ENCODE results near the gene AOC3.

Gene AOC3

GRCh38 chr17:42821176-42821575 is 29.8 kb upstream of the AOC3 start:
- no peaks in the 10 kb centered on the region for H3K27me3 ChIP-seq (ENCODE audit: control insufficient read depth in 1 of 2, insufficient read depth in 2 of 2, low read length in 2 of 2)
- H3K4me3 ChIP-seq (ENCODE audit: low read depth in 1 of 2, low read length in 2 of 2) = no peak overlapping the region
- no peak overlapping the region for H3K9ac ChIP-seq (ENCODE audit: low read depth in 1 of 2, low read length in 2 of 2)
- H3K9me3 ChIP-seq (ENCODE audit: control insufficient read depth in 1 of 2, low read length in 2 of 2) = no peaks in the 10 kb centered on the region
- H3K36me3 ChIP-seq (ENCODE audit: control insufficient read depth in 1 of 2, insufficient read depth in 2 of 2, low read length in 2 of 2) = peaks cover 28 to 54% of the 10 kb centered on the region in 2 donors
- H3K27ac ChIP-seq (ENCODE audit: low read depth, low read length) = no peak overlapping the region
- H3K4me1 ChIP-seq (ENCODE audit: control insufficient read depth in 1 of 2, insufficient read depth in 2 of 2, low read length in 2 of 2) = peaks cover 4 to 11% of the 10 kb centered on the region in 2 donors

GRCh38 chr17:42827472-42827871 is 23.5 kb upstream of the AOC3 start:
- Histone ChIP-seq H3K27ac (ENCODE audit: low read depth, low read length) (no peak overlapping the region), H3K4me3 (ENCODE audit: low read depth in 1 of 2, low read length in 2 of 2) (no peak overlapping the region), H3K9me3 (ENCODE audit: control insufficient read depth in 1 of 2, low read length in 2 of 2) (no peaks in the 10 kb centered on the region), H3K27me3 (ENCODE audit: control insufficient read depth in 1 of 2, insufficient read depth in 2 of 2, low read length in 2 of 2) (no peaks in the 10 kb centered on the region), H3K9ac (ENCODE audit: low read depth in 1 of 2, low read length in 2 of 2) (no peak overlapping the region), H3K4me1 (ENCODE audit: control insufficient read depth in 1 of 2, insufficient read depth in 2 of 2, low read length in 2 of 2) (peaks cover 9 to 15% of the 10 kb centered on the region in 2 donors), H3K36me3 (ENCODE audit: control insufficient read depth in 1 of 2, insufficient read depth in 2 of 2, low read length in 2 of 2) (no peaks in the 10 kb centered on the region)

GRCh38 chr17:42830971-42831370 is 20.0 kb upstream of the AOC3 start:
- H3K36me3 ChIP-seq (ENCODE audit: control insufficient read depth in 1 of 2, insufficient read depth in 2 of 2, low read length in 2 of 2) = peaks cover 0 to 8% of the 10 kb centered on the region in 2 donors

GRCh38 chr17:42832213-42832933 is 18.6 kb upstream of the AOC3 start:
- peak overlapping the region; percentile 53 for H3K27ac ChIP-seq (ENCODE audit: low read depth, low read length)
- peak overlapping the region; percentile 84 to 88 for H3K9ac ChIP-seq (ENCODE audit: low read depth in 1 of 2, low read length in 2 of 2)
- H3K36me3 ChIP-seq (ENCODE audit: control insufficient read depth in 1 of 2, insufficient read depth in 2 of 2, low read length in 2 of 2) = peaks cover 0 to 18% of the 10 kb centered on the region in 2 donors
- peaks cover 18 to 20% of the 10 kb centered on the region in 2 donors for H3K4me1 ChIP-seq (ENCODE audit: control insufficient read depth in 1 of 2, insufficient read depth in 2 of 2, low read length in 2 of 2)
- no peaks in the 10 kb centered on the region for H3K27me3 ChIP-seq (ENCODE audit: control insufficient read depth in 1 of 2, insufficient read depth in 2 of 2, low read length in 2 of 2)
- H3K4me3 ChIP-seq (ENCODE audit: low read depth in 1 of 2, low read length in 2 of 2) = peak overlapping the region; percentile 96 to 97
- no peaks in the 10 kb centered on the region for H3K9me3 ChIP-seq (ENCODE audit: control insufficient read depth in 1 of 2, low read length in 2 of 2)

More at GRCh38 chr17:42830971-42831370, 20.0 kb upstream of the AOC3 start:
- Histone ChIP-seq H3K27me3 (ENCODE audit: control insufficient read depth in 1 of 2, insufficient read depth in 2 of 2, low read length in 2 of 2) (no peaks in the 10 kb centered on the region), H3K9ac (ENCODE audit: low read depth in 1 of 2, low read length in 2 of 2) (no peak overlapping the region), H3K4me3 (ENCODE audit: low read depth in 1 of 2, low read length in 2 of 2) (no peak overlapping the region), H3K9me3 (ENCODE audit: control insufficient read depth in 1 of 2, low read length in 2 of 2) (no peaks in the 10 kb centered on the region), H3K4me1 (ENCODE audit: control insufficient read depth in 1 of 2, insufficient read depth in 2 of 2, low read length in 2 of 2) (peaks cover 18 to 20% of the 10 kb centered on the region in 2 donors), H3K27ac (ENCODE audit: low read depth, low read length) (no peak overlapping the region)

- peak within 1 kb of the TSS; percentile 96 to 97 for H3K4me3 ChIP-seq (ENCODE audit: low read depth in 1 of 2, low read length in 2 of 2)
- H3K36me3 ChIP-seq (ENCODE audit: control insufficient read depth in 1 of 2, insufficient read depth in 2 of 2, low read length in 2 of 2) = peaks cover 7 to 26% of the 10 kb centered on the region in 2 donors
- peak within 1 kb of the TSS; percentile 84 to 88 for H3K9ac ChIP-seq (ENCODE audit: low read depth in 1 of 2, low read length in 2 of 2)
- peak within 1 kb of the TSS; percentile 53 for H3K27ac ChIP-seq (ENCODE audit: low read depth, low read length)
- no peaks in the 10 kb centered on the region for H3K27me3 ChIP-seq (ENCODE audit: control insufficient read depth in 1 of 2, insufficient read depth in 2 of 2, low read length in 2 of 2)
- H3K4me1 ChIP-seq (ENCODE audit: control insufficient read depth in 1 of 2, insufficient read depth in 2 of 2, low read length in 2 of 2) = peaks cover 18 to 20% of the 10 kb centered on the region in 2 donors
- H3K9me3 ChIP-seq (ENCODE audit: control insufficient read depth in 1 of 2, low read length in 2 of 2) = no peaks in the 10 kb centered on the region
Measured at GRCh38 chr17:42832934-42833766, 17.8 kb upstream of the AOC3 start, which contains the start of gene PSME3. TSS of gene PSME3 (plus strand) at chr17:42833397. CDS start at chr17:42833632, 235 bp downstream.

- no peaks in the 10 kb centered on the region for H3K9me3 ChIP-seq (ENCODE audit: control insufficient read depth in 1 of 2, low read length in 2 of 2)
- H3K4me1 ChIP-seq (ENCODE audit: control insufficient read depth in 1 of 2, insufficient read depth in 2 of 2, low read length in 2 of 2) = peaks cover 18 to 20% of the 10 kb centered on the region in 2 donors
- H3K4me3 ChIP-seq (ENCODE audit: low read depth in 1 of 2, low read length in 2 of 2) = peak overlapping the region; percentile 96 to 97
- peak overlapping the region; percentile 84 to 88 for H3K9ac ChIP-seq (ENCODE audit: low read depth in 1 of 2, low read length in 2 of 2)
- H3K27me3 ChIP-seq (ENCODE audit: control insufficient read depth in 1 of 2, insufficient read depth in 2 of 2, low read length in 2 of 2) = no peaks in the 10 kb centered on the region
- no peak overlapping the region for H3K27ac ChIP-seq (ENCODE audit: low read depth, low read length)
- H3K36me3 ChIP-seq (ENCODE audit: control insufficient read depth in 1 of 2, insufficient read depth in 2 of 2, low read length in 2 of 2) = peaks cover 13 to 33% of the 10 kb centered on the region in 2 donors
Measured at GRCh38 chr17:42833767-42834422, 17.1 kb upstream of the AOC3 start.

GRCh38 chr17:42835732-42836131 is 15.3 kb upstream of the AOC3 start:
- peaks cover 18 to 20% of the 10 kb centered on the region in 2 donors for H3K4me1 ChIP-seq (ENCODE audit: control insufficient read depth in 1 of 2, insufficient read depth in 2 of 2, low read length in 2 of 2)
- no peak overlapping the region for H3K4me3 ChIP-seq (ENCODE audit: low read depth in 1 of 2, low read length in 2 of 2)
- no peaks in the 10 kb centered on the region for H3K27me3 ChIP-seq (ENCODE audit: control insufficient read depth in 1 of 2, insufficient read depth in 2 of 2, low read length in 2 of 2)
- H3K9me3 ChIP-seq (ENCODE audit: control insufficient read depth in 1 of 2, low read length in 2 of 2) = no peaks in the 10 kb centered on the region
- H3K9ac ChIP-seq (ENCODE audit: low read depth in 1 of 2, low read length in 2 of 2) = no peak overlapping the region
- no peak overlapping the region for H3K27ac ChIP-seq (ENCODE audit: low read depth, low read length)
- peaks cover 18 to 43% of the 10 kb centered on the region in 2 donors for H3K36me3 ChIP-seq (ENCODE audit: control insufficient read depth in 1 of 2, insufficient read depth in 2 of 2, low read length in 2 of 2)

- Histone ChIP-seq H3K36me3 (ENCODE audit: control insufficient read depth in 1 of 2, insufficient read depth in 2 of 2, low read length in 2 of 2) (peaks cover 56 to 75% of the 10 kb centered on the region in 2 donors), H3K9me3 (ENCODE audit: control insufficient read depth in 1 of 2, low read length in 2 of 2) (no peaks in the 10 kb centered on the region), H3K4me3 (ENCODE audit: low read depth in 1 of 2, low read length in 2 of 2) (no peak overlapping the region), H3K27ac (ENCODE audit: low read depth, low read length) (no peak overlapping the region), H3K27me3 (ENCODE audit: control insufficient read depth in 1 of 2, insufficient read depth in 2 of 2, low read length in 2 of 2) (no peaks in the 10 kb centered on the region), H3K9ac (ENCODE audit: low read depth in 1 of 2, low read length in 2 of 2) (no peak overlapping the region), H3K4me1 (ENCODE audit: control insufficient read depth in 1 of 2, insufficient read depth in 2 of 2, low read length in 2 of 2) (no peaks in the 10 kb centered on the region)
Measured at GRCh38 chr17:42841975-42842685, 8.9 kb upstream of the AOC3 start.

- Histone ChIP-seq H3K27ac (ENCODE audit: low read depth, low read length) (no peak overlapping the region), H3K9me3 (ENCODE audit: control insufficient read depth in 1 of 2, low read length in 2 of 2) (no peaks in the 10 kb centered on the region), H3K4me3 (ENCODE audit: low read depth in 1 of 2, low read length in 2 of 2) (no peak overlapping the region), H3K36me3 (ENCODE audit: control insufficient read depth in 1 of 2, insufficient read depth in 2 of 2, low read length in 2 of 2) (peaks cover 48 to 62% of the 10 kb centered on the region in 2 donors), H3K27me3 (ENCODE audit: control insufficient read depth in 1 of 2, insufficient read depth in 2 of 2, low read length in 2 of 2) (no peaks in the 10 kb centered on the region), H3K9ac (ENCODE audit: low read depth in 1 of 2, low read length in 2 of 2) (no peak overlapping the region), H3K4me1 (ENCODE audit: control insufficient read depth in 1 of 2, insufficient read depth in 2 of 2, low read length in 2 of 2) (no peaks in the 10 kb centered on the region)
Measured at GRCh38 chr17:42843358-42843934, 7.6 kb upstream of the AOC3 start.
